A673 (cell line): Measurements from ENCODE around the gene POU2F3. TPM values are rescaled to one million over a fixed set of nuclear protein-coding genes. Genes with fewer than 3 reads are reported as not detected.

Experiments used
- BruUV-seq: library from RNA; stranded (reverse); fragments of 400-500 nt; replicated peaks from 2 replicates; lab custom pipeline; 2021; lab: Mats Ljungman, UMichigan
- CTCF ChIA-PET: fragments of 300-600 bp; sonication (Branson Sonifier 250); formaldehyde crosslinking; loops from one replicate; lab custom pipeline; 2022; ENCODE audit warnings: antibody characterized with exemption; lab: Charles Lee
- POLR2A ChIA-PET: fragments of 300-600 bp; sonication (Branson Sonifier 250); formaldehyde crosslinking; loops from one replicate; lab custom pipeline; 2022; ENCODE audit warnings: antibody characterized with exemption; ENCODE audit not compliant: low non-redundant PET; lab: Charles Lee
- DNase-seq: peaks from one replicate; pipeline ENCODE4 v3.0.0-alpha.2; 2015; ENCODE audit warnings: low spot score
- H3K27ac ChIP-seq: fragments of 200-600 bp; sonication (generic); 2 replicates; pipeline ENCODE4 v1.5.1; 2016; ENCODE audit warnings: mixed run types, low read depth, mild to moderate bottlenecking, mixed read lengths, antibody characterized with exemption, low read length; ENCODE audit not compliant: poor library complexity, severe bottlenecking
- H3K27me3 ChIP-seq: fragments of 200-600 bp; sonication (generic); replicated peaks from 2 replicates; pipeline ENCODE4 v1.6.1; 2017; ENCODE audit warnings: mixed run types, low read depth, mild to moderate bottlenecking, mixed read lengths, antibody characterized with exemption, low read length; ENCODE audit not compliant: insufficient read depth, poor library complexity
- H3K36me3 ChIP-seq: fragments of 200-600 bp; sonication (generic); 2 replicates; pipeline ENCODE4 v1.6.1; 2016; ENCODE audit warnings: mixed run types, mild to moderate bottlenecking, mixed read lengths, antibody characterized with exemption, low read length; ENCODE audit not compliant: insufficient read depth, poor library complexity, severe bottlenecking
- H3K4me1 ChIP-seq: fragments of 200-600 bp; sonication (generic); 2 replicates; pipeline ENCODE4 v1.6.1; 2017; ENCODE audit warnings: mixed run types, mild to moderate bottlenecking, mixed read lengths, antibody characterized with exemption, low read length; ENCODE audit not compliant: insufficient read depth, poor library complexity, severe bottlenecking
- H3K4me3 ChIP-seq: fragments of 200-600 bp; sonication (generic); 2 replicates; pipeline ENCODE4 v1.5.1; 2016; ENCODE audit warnings: low read depth, mixed run types, mild to moderate bottlenecking, mixed read lengths, low read length; ENCODE audit not compliant: poor library complexity, severe bottlenecking
- H3K9me3 ChIP-seq: fragments of 200-600 bp; sonication (generic); 2 replicates; pipeline ENCODE4 v1.6.1; 2016; ENCODE audit warnings: mixed run types, low read depth, mild to moderate bottlenecking, mixed read lengths, antibody characterized with exemption, low read length; ENCODE audit not compliant: poor library complexity, severe bottlenecking
- EZH2 ChIP-seq: fragments of 200-600 bp; sonication (generic); IDR thresholded peaks from 2 replicates; pipeline ENCODE4 v1.6.1; 2017; ENCODE audit warnings: borderline replicate concordance, low read depth, mild to moderate bottlenecking, mixed read lengths, antibody characterized with exemption, low read length; ENCODE audit not compliant: poor library complexity, severe bottlenecking
- intact Hi-C: fragments of 100-400 bp; cut with micrococcal nuclease; formaldehyde crosslinking; loops from one replicate; pipeline ENCODE4 v1.10.0; 2022; ENCODE audit not compliant: unreplicated experiment
- total RNA-seq: library from RNA; stranded (reverse); gene quantifications from 2 replicates; pipeline ENCODE4 v1.2.3, GENCODE V29; 2021
- TF ChIP-seq, protein P1 (sequence below): fragments of 300-800, 200-600 bp; sonication (generic); conservative IDR thresholded peaks from 2 replicates; pipeline ENCODE4 v1.5.1; 2017; ENCODE audit warnings: low read depth, mild to moderate bottlenecking, antibody characterized with exemption, low read length, moderate library complexity, mixed read lengths

Gene POU2F3
- total RNA-seq, 1 experiment from 2014 or later: not detected

DNA sequence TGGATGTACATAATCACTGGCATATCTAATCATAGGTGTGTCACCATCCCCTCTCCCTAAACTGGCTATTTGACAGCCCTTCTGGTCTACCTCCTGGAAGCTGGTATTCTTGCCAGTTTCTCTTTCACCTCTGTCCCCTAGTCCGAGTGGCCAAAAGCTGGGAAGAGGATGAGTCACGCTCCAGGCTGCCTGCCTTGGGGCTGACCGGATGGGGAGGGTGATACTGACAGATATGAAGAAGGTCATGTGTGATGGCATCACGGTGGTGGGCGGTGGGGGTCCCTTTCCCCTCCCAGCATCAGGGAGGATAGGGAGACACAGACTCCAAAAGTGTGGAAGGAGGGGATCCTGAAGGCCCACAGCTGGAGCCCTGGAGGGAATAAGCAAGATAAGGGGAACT is 24.3 kb upstream of the POU2F3 start:
- Histone ChIP-seq H3K4me3 (no peak overlapping the region), H3K9me3 (no peaks in the 10 kb centered on the region), H3K36me3 (no peaks in the 10 kb centered on the region), H3K4me1 (peaks cover 7% of the 10 kb centered on the region), H3K27ac (no peak overlapping the region), H3K27me3 (no peaks in the 10 kb centered on the region)
- POLR2A ChIA-PET: no interaction called here
- CTCF ChIA-PET: no interaction called here
- no TSS peak for BruUV-seq
- intact Hi-C loops: no loop called here
- DNase-seq: no peak
- TF ChIP-seq EZH2: no peak
- TF ChIP-seq, protein P1, sequence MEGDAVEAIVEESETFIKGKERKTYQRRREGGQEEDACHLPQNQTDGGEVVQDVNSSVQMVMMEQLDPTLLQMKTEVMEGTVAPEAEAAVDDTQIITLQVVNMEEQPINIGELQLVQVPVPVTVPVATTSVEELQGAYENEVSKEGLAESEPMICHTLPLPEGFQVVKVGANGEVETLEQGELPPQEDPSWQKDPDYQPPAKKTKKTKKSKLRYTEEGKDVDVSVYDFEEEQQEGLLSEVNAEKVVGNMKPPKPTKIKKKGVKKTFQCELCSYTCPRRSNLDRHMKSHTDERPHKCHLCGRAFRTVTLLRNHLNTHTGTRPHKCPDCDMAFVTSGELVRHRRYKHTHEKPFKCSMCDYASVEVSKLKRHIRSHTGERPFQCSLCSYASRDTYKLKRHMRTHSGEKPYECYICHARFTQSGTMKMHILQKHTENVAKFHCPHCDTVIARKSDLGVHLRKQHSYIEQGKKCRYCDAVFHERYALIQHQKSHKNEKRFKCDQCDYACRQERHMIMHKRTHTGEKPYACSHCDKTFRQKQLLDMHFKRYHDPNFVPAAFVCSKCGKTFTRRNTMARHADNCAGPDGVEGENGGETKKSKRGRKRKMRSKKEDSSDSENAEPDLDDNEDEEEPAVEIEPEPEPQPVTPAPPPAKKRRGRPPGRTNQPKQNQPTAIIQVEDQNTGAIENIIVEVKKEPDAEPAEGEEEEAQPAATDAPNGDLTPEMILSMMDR: no peak

DNA sequence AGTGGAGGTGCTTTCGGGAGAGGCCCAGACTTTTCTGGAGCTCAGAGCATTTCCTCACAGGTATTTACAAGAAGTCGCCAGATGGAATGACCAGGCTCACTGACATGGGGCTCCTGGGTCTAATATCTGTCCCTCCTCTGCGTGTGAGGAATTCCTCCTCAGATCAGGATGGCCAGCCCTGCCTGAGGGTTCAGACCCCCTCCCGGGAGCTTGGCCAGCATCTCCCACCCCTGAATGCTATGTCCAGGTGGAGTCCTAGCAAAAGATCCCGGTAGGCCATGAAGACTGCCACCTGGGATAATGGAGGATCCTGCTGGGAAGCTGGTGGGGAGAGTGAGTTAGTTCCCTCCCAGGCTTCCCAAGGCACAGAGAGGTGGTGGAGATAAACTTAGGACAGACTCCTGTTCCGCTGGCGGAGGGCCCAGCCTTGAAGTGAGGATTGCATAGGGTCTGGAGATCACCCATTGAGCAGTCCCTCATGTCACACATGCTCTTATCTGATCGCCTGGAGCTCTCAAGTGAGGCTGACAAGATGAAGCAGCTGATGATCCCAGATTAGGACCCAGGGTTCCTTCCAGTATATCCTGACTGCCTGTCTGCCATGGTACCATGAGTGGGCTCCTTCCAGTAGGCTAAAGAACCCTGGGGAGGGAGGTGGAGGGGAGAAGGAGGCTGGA is 23.4 kb upstream of the POU2F3 start:
- no peak for TF ChIP-seq EZH2
- intact Hi-C loops: no loop called here
- no peak overlapping the region for H3K4me3 ChIP-seq
- no peaks in the 10 kb centered on the region for H3K27me3 ChIP-seq
- no TSS peak for BruUV-seq
- no peaks in the 10 kb centered on the region for H3K36me3 ChIP-seq
- peaks cover 7% of the 10 kb centered on the region for H3K4me1 ChIP-seq
- no peak for DNase-seq
- H3K9me3 ChIP-seq: no peaks in the 10 kb centered on the region
- POLR2A ChIA-PET: no interaction called here
- CTCF ChIA-PET: no interaction called here
- H3K27ac ChIP-seq: no peak overlapping the region

DNA sequence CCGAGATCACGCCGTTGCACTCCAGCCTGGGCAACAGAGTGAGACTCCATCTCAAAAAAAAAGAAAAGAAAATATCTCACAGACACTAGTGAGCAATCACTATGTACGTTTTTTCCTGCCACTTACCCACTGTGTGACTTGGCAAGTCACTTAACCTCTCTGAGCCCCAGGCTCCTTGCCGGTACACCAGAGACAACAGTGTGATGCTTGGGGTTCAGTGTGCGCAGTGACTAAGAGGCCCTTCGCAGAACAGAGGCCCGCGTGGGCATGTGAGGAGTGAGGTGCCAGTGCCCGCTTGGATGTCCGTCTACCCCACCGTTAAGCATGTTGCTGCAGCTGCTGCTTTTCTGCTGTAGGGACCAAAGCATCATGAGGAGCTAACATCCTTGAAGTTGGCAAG is 22.4 kb upstream of the POU2F3 start:
- Histone ChIP-seq H3K9me3 (no peaks in the 10 kb centered on the region), H3K27ac (no peak overlapping the region), H3K27me3 (no peaks in the 10 kb centered on the region), H3K4me1 (peaks cover 4% of the 10 kb centered on the region), H3K36me3 (no peaks in the 10 kb centered on the region), H3K4me3 (no peak overlapping the region)
- no peak for DNase-seq
- intact Hi-C loops: no loop called here
- CTCF ChIA-PET: no interaction called here
- no TSS peak for BruUV-seq
- POLR2A ChIA-PET: no interaction called here
- TF ChIP-seq EZH2: no peak
- TF ChIP-seq, protein P1: no peak
